ENCODE measurements around the gene SET. TPM values are rescaled to one million over a fixed set of nuclear protein-coding genes. Genes with fewer than 3 reads are reported as not detected.

SET gene
- total and polyA plus RNA-seq, 2 donors (not counting 3 experiments of a cell fraction or from before 2014, with no cell fraction given) = 61.1 to 483 TPM

DNA sequence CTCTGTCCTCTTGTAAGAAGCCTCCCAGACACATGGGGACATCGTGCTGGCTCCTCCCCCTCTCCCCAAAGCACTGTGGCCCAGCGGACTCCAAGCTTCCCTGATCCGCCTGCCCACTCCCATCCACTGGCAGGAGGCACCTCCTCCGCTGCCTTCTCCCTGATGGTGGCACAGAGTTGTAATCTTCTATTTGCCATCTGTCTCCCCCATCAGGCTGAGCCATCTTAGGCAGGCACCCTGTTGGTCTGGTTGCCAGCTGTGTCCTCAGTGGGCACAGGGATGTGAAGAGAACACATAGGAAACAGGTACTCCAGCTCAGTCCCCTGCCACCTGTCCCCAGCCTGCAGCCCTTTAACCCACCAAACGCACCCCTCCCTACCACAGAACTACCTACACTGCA, 40.3 kb downstream of the SET start:
- dilution Hi-C loops (cut with MboI; ENCODE audit: extremely low pct_ligation_motif_present, low sequenced_read_pairs) (no loop called here), intact Hi-C loops (cut with micrococcal nuclease) (no loop called here)
- no TSS peak for BruUV-seq (replicated peaks)
- Histone ChIP-seq H3K79me2 (ENCODE audit: control insufficient read depth, insufficient read depth, low read length) (no peaks in the 10 kb centered on the region), H3K27ac (ENCODE audit: insufficient read depth, low read depth, low read length) (no peak overlapping the region), H3K4me3 (replicated peaks in 1 of 3; ENCODE audit: insufficient read depth in 1 of 3, low read depth in 1 of 3, low read length in 3 of 3) (no peak overlapping the region), H3K9me3 (replicated peaks; ENCODE audit: control insufficient read depth, insufficient read depth, low read length) (no peaks in the 10 kb centered on the region), H2AFZ (ENCODE audit: low read depth, low read length) (no peak overlapping the region), H3K4me2 (ENCODE audit: insufficient read depth, low read length) (no peak overlapping the region), H3K36me3 (ENCODE audit: control insufficient read depth in 2 of 2, extremely low read depth in 1 of 2, insufficient read depth in 2 of 2, low read length in 2 of 2) (no peaks in the 10 kb centered on the region), H3K4me1 (ENCODE audit: control insufficient read depth, extremely low read depth, insufficient read depth, low read length) (no peaks in the 10 kb centered on the region), H3K9me1 (replicated peaks; ENCODE audit: control insufficient read depth, extremely low read depth, insufficient read depth, low read length) (no peaks in the 10 kb centered on the region), H4K20me1 (replicated peaks; ENCODE audit: control insufficient read depth, extremely low read depth, insufficient read depth, low read length) (no peaks in the 10 kb centered on the region), H3K9ac (replicated peaks; ENCODE audit: extremely low read depth, insufficient read depth, low read length) (no peak overlapping the region), H3K27me3 (ENCODE audit: control insufficient read depth in 2 of 2, insufficient read depth in 2 of 2, low read length in 2 of 2) (no peaks in the 10 kb centered on the region)
- no peak for FAIRE-seq
- ChIA-PET POLR2A (no interaction called here), CTCF (no interaction called here)
- no peak for DNase-seq (ENCODE audit: low read depth, low spot score)
- TF ChIP-seq JUN (IDR thresholded peaks at IDR 0.05; ENCODE audit: borderline replicate concordance, insufficient read depth, insufficient read length, low read depth) (no peak), EZH2 (IDR thresholded peaks at IDR 0.05; ENCODE audit: borderline replicate concordance, low read depth, low read length, severe bottlenecking) (no peak), GATA2 (IDR thresholded peaks at IDR 0.05; ENCODE audit: insufficient read depth, insufficient read length, low read depth, low read length) (no peak), FOS (IDR thresholded peaks at IDR 0.05; ENCODE audit: borderline replicate concordance, insufficient read depth, low read length) (no peak), POLR2AphosphoS5 (IDR thresholded peaks at IDR 0.05; ENCODE audit: insufficient read depth, low read depth, low read length) (no peak), CTCF (IDR thresholded peaks at IDR 0.05; ENCODE audit: extremely low read depth in 1 of 2, insufficient read depth in 1 of 2, low read depth in 1 of 2, low read length in 2 of 2) (no peak), MYC (IDR thresholded peaks at IDR 0.05; ENCODE audit: low read depth, low read length) (no peak), POLR2A (IDR thresholded peaks at IDR 0.05; ENCODE audit: low read depth, low read length) (no peak)
- TF ChIP-seq, protein P1, sequence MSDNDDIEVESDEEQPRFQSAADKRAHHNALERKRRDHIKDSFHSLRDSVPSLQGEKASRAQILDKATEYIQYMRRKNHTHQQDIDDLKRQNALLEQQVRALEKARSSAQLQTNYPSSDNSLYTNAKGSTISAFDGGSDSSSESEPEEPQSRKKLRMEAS (IDR thresholded peaks at IDR 0.05; ENCODE audit: insufficient read depth, insufficient read length) = no peak
